Stomach (tissue), 9 donors: ENCODE results near the gene CELF5. TPM values are rescaled to one million over a fixed set of nuclear protein-coding genes. Genes with fewer than 3 reads are reported as not detected.

Source experiments
- DNase-seq, 2 donors: peaks; one replicate each; pipeline versions ENCODE4 v3.0.0 to v3.0.0-alpha.2; 2013 to 2019
- H3K27ac ChIP-seq, 5 donors: fragments of 200-600 bp in 4 of 5; sonication (generic) in 4 of 5; one replicate each; pipeline ENCODE4 v1.5.1; 2013 to 2019; ENCODE audit warnings: mild to moderate bottlenecking in 1 of 5, moderate library complexity in 1 of 5
- H3K27me3 ChIP-seq, 3 donors: fragments of 200-600 bp; sonication (generic); one replicate each; pipeline ENCODE4 v1.5.1; 2017 to 2019; ENCODE audit warnings: mixed run types in 1 of 3
- H3K36me3 ChIP-seq, 4 donors: fragments of 200-600 bp; sonication (generic); 1 replicate in 3 of 4; 2 replicates in 1 of 4; pipeline ENCODE4 v1.5.1; 2016 to 2019
- H3K4me1 ChIP-seq, 4 donors: fragments of 200-600 bp; sonication (generic); one replicate each; pipeline ENCODE4 v1.5.1; 2016 to 2019
- H3K4me3 ChIP-seq, 4 donors: fragments of 200-600 bp; sonication (generic) in 3 of 4; one replicate each; pipeline ENCODE4 v1.5.1; 2016 to 2019; ENCODE audit warnings: mild to moderate bottlenecking in 1 of 4
- H3K9me3 ChIP-seq, 4 donors: fragments of 200-600 bp; sonication (generic); one replicate each; pipeline ENCODE4 v1.5.1; 2016 to 2019
- CTCF ChIP-seq, 7 experiments: fragments of 450-650 bp in 4 of 7; fragments of 200-600 bp in 3 of 7; sonication (generic) in 3 of 7; IDR thresholded peaks; one replicate each; pipeline ENCODE4 v1.5.1; 2016 to 2019; ENCODE audit warnings: antibody characterized with exemption in 7 of 7, control low read depth in 2 of 7, mild to moderate bottlenecking in 1 of 7
- EP300 ChIP-seq: sonication (generic); formaldehyde crosslinking; IDR thresholded peaks from one replicate; pipeline ENCODE4 v1.6.1; 2017; ENCODE audit warnings: antibody characterized with exemption
- POLR2A ChIP-seq, 4 donors: fragments of 450-650 bp; IDR thresholded peaks; one replicate each; pipeline ENCODE4 v1.6.1; 2016; ENCODE audit warnings: antibody characterized with exemption in 4 of 4, control low read depth in 2 of 4, mild to moderate bottlenecking in 1 of 4, moderate library complexity in 1 of 4
- POLR2AphosphoS5 ChIP-seq, 3 donors: sonication (generic); formaldehyde crosslinking; IDR thresholded peaks; one replicate each; pipeline ENCODE4 v1.6.1; 2016; ENCODE audit warnings: antibody characterized with exemption in 3 of 3
- WGBS, 5 donors: extraction: QIAGEN DNeasy Blood & Tissue Kit in 3 of 5; methylation state at CpG; one replicate each; pipeline versions ENCODE4 v1.1.5 to v1.1.7; 2013 to 2018; 5-methylcytosine and 5-hydroxymethylcytosine counted together
- intact Hi-C: fragments of 100-400 bp; cut with DNase I; formaldehyde crosslinking; loops from one replicate; pipeline ENCODE4 v1.15.1; 2023; ENCODE audit warnings: low total_unique reads
- polyA plus RNA-seq, 3 donors: library from polyadenylated mRNA; stranded (reverse); fragments of 200-250 nt; gene quantifications; one replicate each; pipeline ENCODE4 v1.2.3, GENCODE V29; 2013
- total RNA-seq, 5 donors: library from RNA; depleted of rRNA; stranded (reverse); fragments of >200 nt; gene quantifications; one replicate each; pipeline versions ENCODE4 v1.1.0 to v1.2.3, GENCODE V29; 2014 to 2016
- donor health status: healthy with polysubstance abuse.
- donor health status: Bipolar disorder and iron deficiency.
- donor health status: healthy.

CELF5 gene
- total and polyA plus RNA-seq, 8 donors, result 0.18 TPM; not detected in 6

GRCh38 chr19:3225169-3225485 is 666 bp downstream of the CELF5 start:
- no peak for DNase-seq
- intact Hi-C loops, result no loop called here
- peaks cover 4 to 18% (median 9%) of the 10 kb centered on the region in 4 donors for H3K4me1 ChIP-seq
- H3K36me3 ChIP-seq, result no peaks in the 10 kb centered on the region
- 0 to 3% (median 0%) methylated on average over 5 to 9 of the region's 9 CpGs for WGBS, 5 donors
- H3K4me3 ChIP-seq, result no peak overlapping the region
- peaks cover 9 to 91% (median 65%) of the 10 kb centered on the region in 3 donors for H3K27me3 ChIP-seq
- H3K27ac ChIP-seq, result no peak overlapping the region
- TF ChIP-seq EP300 (no peak), CTCF (IDR thresholded peaks at IDR 0.05) (no peak), POLR2A (IDR thresholded peaks at IDR 0.05) (no peak), POLR2AphosphoS5 (IDR thresholded peaks at IDR 0.05) (no peak)
- no peaks in the 10 kb centered on the region for H3K9me3 ChIP-seq

GRCh38 chr19:3225677-3226093 is 1.2 kb downstream of the CELF5 start:
- no peak overlapping the region for H3K4me3 ChIP-seq

GRCh38 chr19:3227054-3227626 is 2.7 kb downstream of the CELF5 start:
- no peaks in the 10 kb centered on the region for H3K9me3 ChIP-seq
- intact Hi-C loops, result no loop called here
- no peak overlapping the region for H3K27ac ChIP-seq
- no peak for DNase-seq
- 51 to 73% (median 57%) methylated on average over 11 to 12 of the region's 12 CpGs for whole genome bisulfite sequencing, 5 donors
- H3K4me3 ChIP-seq, result no peak overlapping the region
- H3K4me1 ChIP-seq, result peaks cover 4 to 18% (median 9%) of the 10 kb centered on the region in 4 donors
- no peak for TF ChIP-seq POLR2AphosphoS5 (IDR thresholded peaks at IDR 0.05)
- no peak for TF ChIP-seq CTCF (IDR thresholded peaks at IDR 0.05)
- TF ChIP-seq POLR2A (IDR thresholded peaks at IDR 0.05), result no peak
- no peak for TF ChIP-seq EP300
- peaks cover 9 to 97% (median 60%) of the 10 kb centered on the region in 3 donors for H3K27me3 ChIP-seq
- no peaks in the 10 kb centered on the region for H3K36me3 ChIP-seq

More at GRCh38 chr19:3225677-3226093, 1.2 kb downstream of the CELF5 start:
- H3K4me1 ChIP-seq, result peaks cover 4 to 18% (median 9%) of the 10 kb centered on the region in 4 donors
- 20 to 46% (median 35%) methylated on average over 6 to 16 of the region's 16 CpGs for WGBS, 5 donors
- H3K9me3 ChIP-seq, result no peaks in the 10 kb centered on the region
- no peak overlapping the region for H3K27ac ChIP-seq
- intact Hi-C loops, result no loop called here
- DNase-seq, result no peak
- H3K27me3 ChIP-seq, result peaks cover 9 to 96% (median 65%) of the 10 kb centered on the region in 3 donors
- no peaks in the 10 kb centered on the region for H3K36me3 ChIP-seq
- TF ChIP-seq CTCF (IDR thresholded peaks at IDR 0.05), result no peak
- TF ChIP-seq EP300, result no peak
- TF ChIP-seq POLR2AphosphoS5 (IDR thresholded peaks at IDR 0.05), result no peak
- TF ChIP-seq POLR2A (IDR thresholded peaks at IDR 0.05), result no peak

- no peak for DNase-seq
- Histone ChIP-seq H3K4me1 (peaks cover 4 to 15% (median 7%) of the 10 kb centered on the region in 4 donors), H3K27me3 (peaks cover 3 to 96% (median 48%) of the 10 kb centered on the region in 3 donors), H3K4me3 (no peak overlapping the region), H3K27ac (no peak overlapping the region), H3K9me3 (no peaks in the 10 kb centered on the region), H3K36me3 (no peaks in the 10 kb centered on the region)
- TF ChIP-seq POLR2AphosphoS5 (IDR thresholded peaks at IDR 0.05) (no peak), POLR2A (IDR thresholded peaks at IDR 0.05) (no peak), EP300 (no peak), CTCF (IDR thresholded peaks at IDR 0.05) (no peak)
- 50 to 54% (median 53%) methylated on average over 9 of the region's 9 CpGs for WGBS, 5 donors
- intact Hi-C loops, result no loop called here
These were observed 4.9 kb downstream of the CELF5 start for GRCh38 chr19:3229346-3229743.
